NCI-H510A (cell line): ENCODE measurements around the gene DNAH7.

ENCODE experiments used
- DNase-seq: peaks from one replicate; lab custom pipeline; 2025; lab: John Stamatoyannopoulos, UW

Gene DNAH7

DNA sequence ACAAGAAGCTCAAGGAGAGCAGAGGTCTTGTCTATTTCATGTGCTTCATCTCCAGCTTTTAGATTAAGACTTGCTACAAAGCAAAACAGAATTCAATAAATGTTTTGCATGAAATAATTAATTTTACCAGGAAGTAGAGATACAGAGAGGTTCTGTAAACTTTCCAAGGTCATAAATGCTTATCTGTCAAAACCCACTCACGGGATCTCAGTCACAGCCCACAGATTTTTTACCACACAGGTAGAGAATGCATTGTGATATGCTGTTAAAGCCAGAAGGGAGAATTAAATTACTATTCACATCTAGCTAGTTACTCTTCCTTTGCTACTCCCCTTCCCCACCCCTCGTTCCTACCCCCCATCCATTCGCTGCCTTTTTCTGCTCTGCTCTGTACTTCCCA, 205.5 kb downstream of the DNAH7 start:
- DNase-seq: no peak

DNA sequence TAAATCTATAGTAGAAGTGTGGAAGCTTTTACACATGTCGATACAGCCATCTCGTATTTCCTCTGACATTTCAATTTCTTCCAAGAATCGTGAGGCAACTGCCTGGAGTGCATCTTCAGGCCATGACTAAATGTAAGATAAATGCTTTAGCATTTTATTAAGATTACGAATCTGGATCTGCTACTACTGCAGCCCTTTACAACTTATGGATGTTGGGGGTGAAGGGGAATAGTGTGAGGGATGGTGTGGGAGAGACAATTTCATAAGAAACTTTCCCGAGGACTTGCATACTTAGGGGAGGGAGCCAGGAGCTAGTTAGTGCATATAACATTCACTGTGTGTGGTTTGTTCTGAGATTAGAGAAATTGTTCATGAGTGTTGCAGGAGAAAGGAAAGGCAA, 206.8 kb downstream of the DNAH7 start:
- no peak for DNase-seq

- no peak for DNase-seq
These were observed 209.1 kb downstream of the DNAH7 start for GRCh38 chr2:195859513-195859912.

DNA sequence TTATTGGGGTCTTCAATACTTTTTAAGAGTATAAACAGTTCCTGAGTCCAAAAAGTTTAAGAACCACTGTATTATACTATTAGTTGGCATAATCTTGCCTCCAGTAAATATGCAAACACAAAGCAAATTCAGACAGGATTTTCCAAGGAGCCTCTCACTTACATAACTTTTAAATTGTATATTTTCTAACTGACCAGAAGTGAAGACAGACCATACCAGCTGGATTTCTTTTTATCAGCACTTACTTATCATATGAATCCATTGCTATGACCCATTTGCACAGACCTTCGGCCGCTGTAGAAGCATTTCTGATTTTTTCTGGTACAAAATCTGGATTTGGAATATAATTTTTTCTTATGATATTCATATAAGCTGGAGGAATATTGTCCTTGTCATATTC, 211.5 kb downstream of the DNAH7 start:
- DNase-seq: no peak

DNA sequence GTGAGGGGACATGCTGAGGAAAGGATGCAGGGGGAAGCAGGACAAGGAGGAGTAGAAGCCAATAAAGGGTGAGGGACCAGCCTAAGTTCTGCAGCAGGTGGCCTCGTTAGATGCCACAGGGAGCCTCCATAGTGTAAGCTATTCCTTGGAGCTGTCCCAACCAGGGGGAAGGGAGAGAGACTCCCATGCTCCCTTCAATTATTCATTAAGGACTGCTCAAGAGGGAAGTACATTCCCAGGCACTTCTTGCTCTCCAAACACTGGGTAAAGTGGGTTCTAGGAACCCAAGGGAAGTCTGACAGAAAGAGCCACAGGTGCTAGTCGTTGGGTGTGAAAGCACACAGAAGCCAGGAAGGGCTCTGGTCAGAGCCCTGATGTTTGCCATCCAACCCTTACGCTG, 217.9 kb downstream of the DNAH7 start:
- DNase-seq: no peak

DNA sequence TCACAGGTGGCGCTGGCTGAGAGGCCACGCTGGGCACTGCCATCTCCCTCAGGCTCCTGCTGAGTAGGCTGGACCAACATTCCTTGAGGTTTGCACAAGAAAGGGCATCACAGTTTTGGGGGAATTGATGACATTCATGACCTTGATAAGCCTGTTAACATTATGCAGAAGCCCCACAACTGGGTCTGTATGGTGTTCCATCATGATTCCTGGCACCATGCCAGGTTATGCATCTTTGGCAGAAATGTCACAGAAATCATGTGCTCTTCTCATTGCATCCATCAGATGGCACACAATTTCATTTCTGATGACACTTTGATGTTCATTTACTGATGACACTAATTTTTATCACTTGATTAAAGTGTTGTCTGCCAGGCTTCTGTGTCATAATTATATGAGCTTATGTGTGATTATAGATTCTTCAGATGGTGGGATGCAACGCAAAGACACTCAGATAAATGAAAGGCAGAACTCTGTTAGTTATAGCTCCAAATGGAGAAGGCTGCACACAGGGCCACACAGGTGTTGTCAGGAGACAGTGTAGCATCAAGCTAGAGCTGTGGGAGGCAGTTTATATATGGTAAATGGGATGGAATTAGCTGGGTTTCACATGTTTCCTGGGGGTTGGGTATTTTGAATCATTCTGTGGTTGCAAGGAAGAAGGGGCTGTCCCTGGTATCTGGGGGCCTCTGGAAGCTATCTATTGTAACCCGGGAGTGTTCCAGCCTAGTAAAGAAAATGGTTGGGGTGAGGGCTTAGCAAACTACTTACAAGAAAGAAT, 220.3 kb downstream of the DNAH7 start:
- DNase-seq: no peak

GRCh38 chr2:195842932-195843331, 225.7 kb downstream of the DNAH7 start:
- DNase-seq: no peak

DNA sequence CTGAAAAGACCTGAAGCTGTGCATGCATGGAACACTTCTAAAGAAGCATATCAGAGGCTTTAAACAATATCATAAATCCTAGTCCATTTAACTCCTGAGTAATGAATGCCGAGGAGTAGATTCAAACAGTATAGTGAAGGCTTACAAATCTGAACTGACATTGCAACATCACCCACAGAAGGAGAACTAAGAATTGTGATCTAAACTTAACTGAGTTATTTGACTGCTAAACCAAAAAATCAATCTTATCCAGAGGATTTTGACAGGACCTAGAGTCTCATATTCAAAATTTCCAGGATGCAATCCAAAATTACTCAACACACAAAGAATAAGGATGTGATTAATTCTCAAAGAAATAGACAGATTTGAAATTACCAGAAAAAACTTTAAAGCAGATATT, 230.6 kb downstream of the DNAH7 start:
- DNase-seq: no peak

DNA sequence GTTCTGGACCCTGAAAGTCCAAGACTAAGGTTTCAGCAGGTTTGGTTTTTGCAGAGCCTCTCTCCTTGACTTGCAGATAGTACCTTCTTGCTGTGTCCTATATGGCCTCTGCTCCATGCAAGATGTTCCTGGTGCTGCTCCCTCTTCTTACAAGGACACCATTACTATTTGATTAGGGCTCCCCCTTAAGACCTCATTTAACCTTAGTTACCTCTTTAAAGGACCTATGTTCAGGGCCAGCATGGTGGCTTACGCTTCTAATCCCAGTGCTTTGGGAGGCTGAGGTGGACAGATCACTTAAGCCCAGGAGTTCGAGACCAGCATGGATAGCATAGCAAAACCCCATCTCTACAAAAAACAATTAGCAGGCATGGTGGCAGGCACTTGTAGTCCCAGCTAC, 232.6 kb downstream of the DNAH7 start:
- DNase-seq: no peak

DNA sequence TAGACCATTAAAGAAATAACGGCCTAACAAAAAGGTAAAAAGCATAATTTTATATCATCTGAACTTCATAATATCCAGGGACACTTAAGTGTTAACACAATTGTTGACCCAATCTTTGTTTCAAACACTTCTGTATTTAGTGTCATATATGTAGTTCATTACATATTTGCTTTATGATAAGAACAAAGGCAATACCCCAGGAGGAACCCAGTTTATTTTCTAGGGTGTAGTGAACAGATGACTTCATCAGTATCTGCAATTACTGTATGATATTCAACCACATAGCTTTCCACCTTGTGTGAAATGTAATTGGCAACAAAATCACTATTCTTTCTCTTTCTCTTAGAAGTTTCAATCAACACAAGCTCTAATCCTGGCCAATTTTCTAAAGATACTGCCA, 233.8 kb downstream of the DNAH7 start:
- DNase-seq: no peak

- DNase-seq: no peak
These were observed 237.4 kb downstream of the DNAH7 start for GRCh38 chr2:195830968-195831950.

GRCh38 chr2:195824478-195824877, 244.2 kb downstream of the DNAH7 start:
- DNase-seq: no peak

DNA sequence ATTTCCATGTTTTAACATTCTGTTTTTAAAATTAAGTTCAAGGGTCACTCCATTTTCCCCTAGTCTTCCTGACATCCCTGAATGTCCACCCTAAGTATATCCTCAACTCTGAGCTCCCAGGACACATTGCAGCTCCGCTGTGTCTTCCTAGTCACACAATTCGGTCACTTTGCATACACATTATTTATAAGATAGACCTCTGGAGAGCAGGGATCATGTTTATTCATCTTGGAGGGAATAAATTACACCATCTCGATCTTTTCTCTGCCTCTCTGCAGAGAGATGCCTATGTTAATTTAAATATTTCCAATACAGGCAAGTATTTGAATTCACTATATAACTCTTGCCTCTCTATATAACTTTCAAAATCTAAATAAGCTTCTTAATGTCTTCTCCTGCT, 245.4 kb downstream of the DNAH7 start:
- no peak for DNase-seq

- DNase-seq: no peak
These were observed 247.1 kb downstream of the DNAH7 start for GRCh38 chr2:195821566-195821932.

DNA sequence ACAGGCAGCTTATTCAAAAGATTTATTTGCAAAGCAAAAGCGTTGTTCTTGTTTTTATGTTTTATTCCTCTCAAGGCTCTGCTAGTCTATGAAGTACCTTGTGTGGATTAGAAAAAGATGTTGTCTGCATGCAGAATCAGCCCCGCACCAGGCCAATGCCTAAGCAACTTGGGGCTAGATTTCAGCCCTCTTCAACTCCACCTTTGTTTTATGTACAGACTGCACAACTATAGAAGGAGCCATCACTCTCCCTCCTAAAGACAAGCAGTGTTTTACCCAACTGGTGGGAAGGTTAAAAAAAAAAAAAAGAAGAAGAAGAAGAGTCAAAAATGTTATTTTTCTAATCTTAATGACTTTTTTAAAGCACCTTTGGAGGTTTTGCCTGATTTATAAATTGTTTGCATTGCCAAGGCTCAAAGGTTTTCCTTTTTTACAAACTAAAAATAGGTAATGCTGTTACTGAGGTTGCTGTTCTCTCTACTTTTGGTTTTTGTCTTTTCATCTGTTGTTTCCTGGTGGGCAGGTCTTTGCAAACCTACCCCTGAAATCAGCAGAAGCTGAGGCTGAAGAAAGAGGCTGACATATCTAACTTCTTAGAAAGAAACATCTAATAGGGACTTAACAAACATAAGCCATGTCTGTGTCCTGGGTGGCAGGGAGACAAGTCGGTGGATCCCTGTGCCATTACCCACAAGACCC, 247.6 kb downstream of the DNAH7 start:
- DNase-seq: no peak

- DNase-seq: no peak
These were observed 248.3 kb downstream of the DNAH7 start for GRCh38 chr2:195820373-195820772.

- DNase-seq: no peak
These were observed 249.4 kb downstream of the DNAH7 start for GRCh38 chr2:195819276-195819675.

DNA sequence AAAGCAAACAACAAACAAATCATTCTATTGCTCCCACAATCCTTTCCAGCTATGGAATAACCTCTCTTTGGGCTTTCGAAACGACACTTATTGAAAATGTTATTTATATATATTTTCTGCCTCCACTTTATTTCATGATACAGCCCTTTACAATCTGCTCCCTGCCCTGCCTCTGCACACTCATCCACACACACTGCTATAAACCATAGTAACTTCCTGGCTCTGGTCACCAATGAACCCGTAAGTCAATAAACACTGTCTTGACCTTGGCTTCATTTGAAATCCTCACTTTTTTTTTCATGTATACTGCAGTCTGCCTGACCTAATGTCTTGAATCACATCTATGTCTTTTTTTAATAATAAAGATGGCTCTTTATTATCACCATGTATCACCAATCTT, 250.1 kb downstream of the DNAH7 start:
- no peak for DNase-seq

- DNase-seq: no peak
These were observed 250.5 kb downstream of the DNAH7 start for GRCh38 chr2:195818106-195818505.

DNA sequence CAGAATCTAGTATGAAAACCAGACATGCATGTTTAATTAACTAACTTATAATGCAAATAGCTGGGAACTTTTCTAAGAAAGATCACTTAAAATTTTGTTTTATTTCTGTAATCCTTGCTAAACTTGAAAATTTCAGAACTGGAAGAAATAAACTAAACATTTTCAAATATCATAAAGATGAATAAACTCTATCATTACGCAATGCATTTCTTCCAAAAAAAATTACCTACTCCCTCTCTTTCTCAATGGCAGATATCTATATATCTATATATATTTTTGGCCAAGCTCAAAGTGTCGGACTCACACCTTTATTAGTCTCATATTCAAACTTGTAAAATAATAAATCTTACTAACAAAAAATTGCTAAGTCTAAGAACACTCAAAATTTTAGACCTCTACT, 253.6 kb downstream of the DNAH7 start:
- no peak for DNase-seq

DNA sequence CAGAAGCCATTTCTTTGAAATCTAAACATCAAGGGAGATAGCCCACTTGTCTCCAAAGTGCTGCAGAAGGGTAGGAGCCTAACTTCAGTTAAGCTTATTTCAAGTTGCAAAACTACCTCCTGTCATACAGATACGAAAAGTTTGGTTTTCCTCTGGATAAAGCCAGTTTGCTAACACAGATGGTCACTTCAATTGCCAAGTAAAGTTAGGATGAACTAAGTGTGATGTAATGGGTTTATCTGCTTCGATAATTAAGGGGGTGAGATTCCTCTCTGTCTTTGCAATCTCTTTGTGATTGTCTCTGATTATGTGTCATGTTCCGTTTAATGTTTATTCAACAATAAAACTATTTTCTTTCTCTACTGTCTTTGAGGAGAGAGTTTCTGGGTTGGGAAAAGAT, 255.2 kb downstream of the DNAH7 start:
- DNase-seq: no peak

DNA sequence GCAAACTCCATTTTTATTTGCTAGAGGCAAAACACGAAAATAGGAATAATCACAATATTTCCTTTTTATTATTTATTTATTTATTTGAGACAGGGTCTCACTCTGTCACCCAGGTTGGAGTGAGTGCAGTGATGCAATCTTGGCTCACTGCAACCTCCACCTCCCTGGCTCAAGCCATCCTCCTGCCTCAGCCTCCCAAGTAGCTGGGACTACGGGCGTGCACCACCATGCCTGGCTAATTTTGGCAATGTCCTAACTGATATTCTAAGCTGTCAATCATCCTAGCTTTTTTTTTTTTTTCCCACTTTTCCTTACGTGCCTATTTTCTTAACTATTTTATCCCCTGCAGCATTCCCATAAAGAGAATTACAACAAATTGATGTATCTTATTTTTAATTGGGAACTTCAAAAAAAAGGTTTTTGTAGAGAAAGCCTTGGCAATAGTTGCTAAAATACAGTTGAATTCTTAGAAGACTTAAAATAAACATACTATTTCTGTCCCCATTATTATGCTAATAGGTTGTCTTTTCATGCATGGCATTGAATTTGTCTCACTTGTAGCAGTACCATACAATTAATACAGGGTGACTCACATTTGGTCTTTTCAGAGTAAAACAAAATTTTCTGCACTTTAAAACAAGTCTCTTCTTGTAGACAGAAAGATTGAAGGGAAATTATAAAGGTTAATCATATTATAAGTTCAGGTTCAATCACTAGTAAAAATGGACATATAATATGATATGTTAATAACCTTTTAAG, 258.1 kb downstream of the DNAH7 start:
- no peak for DNase-seq
